Peyer's patch (tissue), 4 donors: Measurements from ENCODE around the gene PPM1L. TPM values are rescaled to one million over a fixed set of nuclear protein-coding genes. Genes with fewer than 3 reads are reported as not detected.

Experiments used
- DNase-seq, 3 donors: peaks; one replicate each; pipeline ENCODE4 v3.0.0-alpha.2; 2017 to 2019
- H3K27ac ChIP-seq, 4 donors: fragments of 200-600 bp; sonication (generic); one replicate each; pipeline ENCODE4 v1.5.1; 2016 to 2019
- H3K27me3 ChIP-seq, 2 donors: fragments of 200-600 bp; sonication (generic); one replicate each; pipeline ENCODE4 v1.5.1; 2019
- H3K36me3 ChIP-seq, 3 donors: fragments of 200-600 bp; sonication (generic); one replicate each; pipeline ENCODE4 v1.5.1; 2016 to 2019
- H3K4me1 ChIP-seq, 4 donors: fragments of 200-600 bp; sonication (generic); one replicate each; pipeline ENCODE4 v1.5.1; 2016 to 2019
- H3K4me3 ChIP-seq, 4 donors: fragments of 200-600 bp; sonication (generic); 1 replicate in 3 of 4; 2 replicates in 1 of 4; pipeline ENCODE4 v1.5.1; 2016 to 2019; ENCODE audit warnings: mild to moderate bottlenecking in 1 of 4
- H3K9me3 ChIP-seq, 4 donors: fragments of 200-600 bp; sonication (generic); one replicate each; pipeline ENCODE4 v1.5.1; 2016 to 2019; ENCODE audit warnings: mild to moderate bottlenecking in 1 of 4
- POLR2A ChIP-seq, 2 donors: fragments of 450-650 bp; IDR thresholded peaks; one replicate each; pipeline ENCODE4 v1.5.1; 2017; ENCODE audit warnings: antibody characterized with exemption in 2 of 2, mild to moderate bottlenecking in 2 of 2, moderate library complexity in 2 of 2
- total RNA-seq, 4 donors: library from RNA; depleted of rRNA; stranded (reverse); fragments of >200 nt; gene quantifications; one replicate each; pipeline ENCODE4 v1.1.0, GENCODE V29; 2016
- TF ChIP-seq, protein P1 (sequence below), 6 experiments: fragments of 450-650 bp in 4 of 6; fragments of 200-600 bp in 2 of 6; sonication (generic) in 1 of 6; IDR thresholded peaks; one replicate each; pipeline ENCODE4 v1.5.1; 2017 to 2019; ENCODE audit warnings: antibody characterized with exemption in 6 of 6, mild to moderate bottlenecking in 3 of 6, moderate library complexity in 1 of 6

The PPM1L gene
- total RNA-seq, 4 donors from 2014 or later, result 8.4 to 17.8 (median 12.7) TPM

DNA sequence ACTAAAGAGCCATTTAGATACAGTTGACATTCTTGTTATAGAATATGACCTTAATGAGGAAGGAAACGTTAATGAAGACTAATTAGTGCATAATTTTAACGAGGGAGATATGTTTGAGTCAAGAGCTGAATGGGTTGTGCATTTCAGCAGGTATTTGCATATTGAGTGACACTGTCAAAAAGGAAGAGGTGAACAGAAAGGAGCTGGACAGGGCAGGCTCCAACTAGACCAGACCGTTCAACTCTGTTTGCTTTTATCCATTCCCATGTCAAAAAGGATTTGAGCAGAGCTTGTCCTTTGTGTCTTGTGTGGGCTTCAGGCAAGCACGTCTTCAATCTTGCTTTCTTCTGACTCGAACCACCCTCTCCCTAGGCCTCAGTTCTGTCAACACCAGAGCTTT, 308.4 kb downstream of the PPM1L start:
- TF ChIP-seq, protein P1, sequence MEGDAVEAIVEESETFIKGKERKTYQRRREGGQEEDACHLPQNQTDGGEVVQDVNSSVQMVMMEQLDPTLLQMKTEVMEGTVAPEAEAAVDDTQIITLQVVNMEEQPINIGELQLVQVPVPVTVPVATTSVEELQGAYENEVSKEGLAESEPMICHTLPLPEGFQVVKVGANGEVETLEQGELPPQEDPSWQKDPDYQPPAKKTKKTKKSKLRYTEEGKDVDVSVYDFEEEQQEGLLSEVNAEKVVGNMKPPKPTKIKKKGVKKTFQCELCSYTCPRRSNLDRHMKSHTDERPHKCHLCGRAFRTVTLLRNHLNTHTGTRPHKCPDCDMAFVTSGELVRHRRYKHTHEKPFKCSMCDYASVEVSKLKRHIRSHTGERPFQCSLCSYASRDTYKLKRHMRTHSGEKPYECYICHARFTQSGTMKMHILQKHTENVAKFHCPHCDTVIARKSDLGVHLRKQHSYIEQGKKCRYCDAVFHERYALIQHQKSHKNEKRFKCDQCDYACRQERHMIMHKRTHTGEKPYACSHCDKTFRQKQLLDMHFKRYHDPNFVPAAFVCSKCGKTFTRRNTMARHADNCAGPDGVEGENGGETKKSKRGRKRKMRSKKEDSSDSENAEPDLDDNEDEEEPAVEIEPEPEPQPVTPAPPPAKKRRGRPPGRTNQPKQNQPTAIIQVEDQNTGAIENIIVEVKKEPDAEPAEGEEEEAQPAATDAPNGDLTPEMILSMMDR (IDR thresholded peaks at IDR 0.05), result no peak
- no peak for TF ChIP-seq POLR2A (IDR thresholded peaks at IDR 0.05)
- no peak for DNase-seq
- Histone ChIP-seq H3K27me3 (no peaks in the 10 kb centered on the region), H3K27ac (no peak overlapping the region), H3K4me3 (no peak overlapping the region), H3K9me3 (no peaks in the 10 kb centered on the region), H3K4me1 (peaks cover 0 to 4% (median 0%) of the 10 kb centered on the region in 4 donors), H3K36me3 (no peaks in the 10 kb centered on the region)

DNA sequence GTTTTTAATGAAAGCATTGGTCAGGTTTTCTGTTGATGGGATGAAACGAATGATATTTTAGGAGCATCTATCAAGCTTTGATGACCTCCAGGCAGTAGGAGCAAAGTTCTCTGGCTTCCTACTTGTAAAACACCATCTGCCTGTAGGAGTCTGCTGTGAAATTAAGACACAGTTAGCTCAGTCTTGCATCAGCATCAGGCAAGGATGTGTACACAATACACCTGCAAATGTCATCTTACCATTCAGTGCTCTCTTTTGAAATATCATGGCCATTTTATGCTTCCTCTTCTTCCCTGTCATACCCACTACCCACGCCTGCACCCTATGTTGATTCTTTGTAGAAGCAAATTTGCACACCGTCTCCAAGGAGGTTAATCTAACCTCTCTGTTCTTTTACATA, 310.9 kb downstream of the PPM1L start:
- TF ChIP-seq, protein P1 (IDR thresholded peaks at IDR 0.05), result no peak
- TF ChIP-seq POLR2A (IDR thresholded peaks at IDR 0.05), result no peak
- Histone ChIP-seq H3K36me3 (no peaks in the 10 kb centered on the region), H3K9me3 (no peaks in the 10 kb centered on the region), H3K4me3 (no peak overlapping the region), H3K27me3 (no peaks in the 10 kb centered on the region), H3K27ac (no peak overlapping the region), H3K4me1 (peaks cover 0 to 6% (median 0%) of the 10 kb centered on the region in 4 donors)
- no peak for DNase-seq

DNA sequence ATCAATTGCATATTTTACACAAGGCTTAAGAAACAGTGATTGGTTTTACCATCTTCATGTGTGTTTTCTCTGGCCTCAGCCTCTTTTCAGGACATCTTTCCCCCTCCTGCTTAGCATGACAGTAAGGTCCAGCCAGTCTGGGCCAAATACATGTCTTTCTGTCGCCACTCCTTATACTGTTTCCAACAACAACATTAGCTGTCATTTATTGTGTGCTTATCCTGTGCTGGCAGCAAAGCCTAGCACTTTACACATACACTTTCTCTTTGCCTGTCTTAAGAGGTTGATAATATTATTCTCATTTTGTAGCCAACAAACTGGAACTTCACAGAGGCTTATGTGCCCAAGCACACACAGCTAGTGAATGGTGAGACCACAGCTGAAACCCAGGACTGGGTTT, 311.3 kb downstream of the PPM1L start:
- no peak for TF ChIP-seq POLR2A (IDR thresholded peaks at IDR 0.05)
- TF ChIP-seq, protein P1 (IDR thresholded peaks at IDR 0.05), result no peak
- H3K9me3 ChIP-seq, result no peaks in the 10 kb centered on the region

GRCh38 chr3:161069511-161070251, 313.6 kb downstream of the PPM1L start:
- no peaks in the 10 kb centered on the region for H3K9me3 ChIP-seq
- H3K4me3 ChIP-seq, result no peak overlapping the region
- TF ChIP-seq, protein P1 (IDR thresholded peaks at IDR 0.05), result no peak
- TF ChIP-seq POLR2A (IDR thresholded peaks at IDR 0.05), result no peak
- H3K27me3 ChIP-seq, result no peaks in the 10 kb centered on the region
- H3K36me3 ChIP-seq, result no peaks in the 10 kb centered on the region
- H3K4me1 ChIP-seq, result peaks cover 0 to 6% (median 0%) of the 10 kb centered on the region in 4 donors
- no peak overlapping the region for H3K27ac ChIP-seq
- DNase-seq, result no peak

More for the DNA sequence above, 311.3 kb downstream of the PPM1L start:
- H3K27me3 ChIP-seq, result no peaks in the 10 kb centered on the region
- no peak overlapping the region for H3K4me3 ChIP-seq
- DNase-seq, result no peak
- no peaks in the 10 kb centered on the region for H3K36me3 ChIP-seq
- peaks cover 0 to 6% (median 0%) of the 10 kb centered on the region in 4 donors for H3K4me1 ChIP-seq
- no peak overlapping the region for H3K27ac ChIP-seq

GRCh38 chr3:161070252-161070930, 314.4 kb downstream of the PPM1L start:
- H3K4me1 ChIP-seq, result peaks cover 0 to 6% (median 0%) of the 10 kb centered on the region in 4 donors
- no peak overlapping the region for H3K27ac ChIP-seq
- H3K27me3 ChIP-seq, result no peaks in the 10 kb centered on the region
- H3K4me3 ChIP-seq, result no peak overlapping the region
- H3K9me3 ChIP-seq, result no peaks in the 10 kb centered on the region
- no peak for TF ChIP-seq POLR2A (IDR thresholded peaks at IDR 0.05)
- TF ChIP-seq, protein P1 (IDR thresholded peaks at IDR 0.05), result no peak
- H3K36me3 ChIP-seq, result no peaks in the 10 kb centered on the region
- DNase-seq, result no peak
